ENCODE data around the gene TRABD.

- TF ChIP-seq CTCF (IDR thresholded peaks at IDR 0.05): no peak
- TF ChIP-seq EP300 (IDR thresholded peaks at IDR 0.05): no peak
These were observed 34.3 kb downstream of the TRABD start for GRCh38 chr22:50219800-50220602.
